HAP-1 (cell line): Measurements from ENCODE around the gene FERMT3.

Experiments
- DNase-seq, 2 experiments: peaks; one replicate each; pipeline ENCODE4 v3.0.0-alpha.2; 2016 to 2020; ENCODE audit warnings: low spot score in 2 of 2
- H3K27me3 ChIP-seq: fragments of 250-450 bp; sonication (Bioruptor Pico); 2 replicates; pipeline ENCODE4 v1.5.1; 2020; ENCODE audit warnings: low read depth, mild to moderate bottlenecking, moderate library complexity
- H3K36me3 ChIP-seq: fragments of 250-450 bp; sonication (Bioruptor Pico); replicated peaks from 2 replicates; pipeline ENCODE4 v1.5.1; 2020; ENCODE audit warnings: mild to moderate bottlenecking
- H3K4me1 ChIP-seq: fragments of 250-450 bp; sonication (Bioruptor Pico); 2 replicates; pipeline ENCODE4 v1.5.1; 2020; ENCODE audit warnings: mild to moderate bottlenecking
- H3K4me3 ChIP-seq: fragments of 250-450 bp; sonication (Bioruptor Pico); 2 replicates; pipeline ENCODE4 v1.5.1; 2020; ENCODE audit warnings: mild to moderate bottlenecking, moderate library complexity
- H3K9me3 ChIP-seq: fragments of 250-450 bp; sonication (Bioruptor Pico); 2 replicates; pipeline ENCODE4 v1.5.1; 2020; ENCODE audit warnings: mild to moderate bottlenecking, moderate library complexity
- in situ Hi-C: fragments of 300-500 bp; cut with MboI; formaldehyde crosslinking; loops from 3 replicates; pipeline ENCODE4 v1.14.3; 2020; ENCODE audit warnings: low sequenced_read_pairs, inconsistent platforms, mixed read lengths

The FERMT3 gene

DNA sequence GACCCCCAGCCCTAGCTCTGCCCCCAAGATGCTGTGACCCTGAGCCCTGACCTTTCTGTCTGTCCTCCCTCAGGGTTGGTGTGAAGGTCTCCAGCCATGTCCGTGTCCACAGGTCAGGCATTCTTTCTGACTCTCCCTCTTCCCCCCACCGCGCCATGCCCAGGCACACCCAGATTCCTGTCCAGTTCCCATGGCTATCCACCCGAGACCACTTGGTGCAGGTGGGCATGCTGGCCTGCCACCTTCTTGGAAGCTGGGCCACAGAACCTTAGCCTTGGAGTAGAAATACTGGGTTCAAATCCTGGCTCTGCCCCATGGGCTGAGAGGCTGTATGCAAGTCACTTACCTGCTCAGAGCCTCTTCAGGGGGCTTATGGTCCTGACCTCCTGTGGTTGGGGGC, 42.5 kb downstream of the FERMT3 start:
- H3K4me3 ChIP-seq: no peak overlapping the region
- H3K4me1 ChIP-seq: peaks cover 12% of the 10 kb centered on the region
- peaks cover 11% of the 10 kb centered on the region for H3K36me3 ChIP-seq
- DNase-seq: no peak
- no peaks in the 10 kb centered on the region for H3K9me3 ChIP-seq
- no peaks in the 10 kb centered on the region for H3K27me3 ChIP-seq
- in situ Hi-C loops: no loop called here

DNA sequence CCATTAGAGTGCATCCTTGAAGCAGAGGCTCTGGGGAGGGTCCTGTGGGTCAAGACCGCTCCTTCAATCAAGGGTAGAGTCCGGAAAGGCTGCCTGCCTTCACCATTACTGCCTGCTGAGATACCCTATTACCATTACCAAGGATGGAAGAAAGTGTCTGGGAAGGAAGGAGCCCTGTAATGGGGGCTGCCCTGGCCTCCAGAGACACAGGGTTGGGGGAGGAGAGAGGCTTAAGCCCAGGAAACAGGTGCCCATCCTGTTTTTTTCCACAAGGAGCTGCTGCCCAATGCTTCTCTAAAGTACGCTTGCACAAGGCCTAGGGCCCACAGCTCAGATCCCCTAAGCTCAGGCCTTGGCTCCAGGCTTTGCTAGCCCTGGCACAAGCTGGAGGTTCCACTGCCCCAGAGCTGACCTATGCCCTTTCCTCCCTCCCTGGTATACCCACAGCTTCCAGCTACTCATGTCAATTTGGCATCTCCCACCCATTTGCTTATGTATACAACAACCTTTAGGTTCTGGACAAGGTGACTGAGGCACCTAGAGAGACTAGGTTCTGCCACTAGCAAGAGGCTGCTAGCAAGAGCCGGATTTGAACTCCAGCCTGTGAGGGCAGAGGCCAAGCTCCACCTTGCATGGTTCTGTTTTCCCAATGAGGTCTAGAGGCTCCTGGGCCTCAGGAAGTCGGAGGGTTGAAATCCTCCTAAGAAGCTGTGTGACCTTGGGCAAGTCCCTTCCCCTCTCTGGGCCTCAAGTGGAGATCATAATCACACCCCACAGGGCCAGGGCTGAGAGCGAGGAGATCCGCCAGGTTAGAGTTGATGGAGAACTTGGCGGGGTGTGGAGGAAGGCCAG, 43.3 kb downstream of the FERMT3 start:
- no peak for DNase-seq
- peaks cover 12% of the 10 kb centered on the region for H3K4me1 ChIP-seq
- peak overlapping the region; percentile 70 for H3K4me3 ChIP-seq
- no peaks in the 10 kb centered on the region for H3K27me3 ChIP-seq
- H3K9me3 ChIP-seq: no peaks in the 10 kb centered on the region
- in situ Hi-C loops: loop anchor here (25.0 kb wide), 1 partner anchor 863 kb away; the partner anchor contains the start of genes FAU, MRPL49, TM7SF2 and ZNHIT2
- H3K36me3 ChIP-seq: peaks cover 10% of the 10 kb centered on the region

GRCh38 chr11:64250415-64251015, 44.0 kb downstream of the FERMT3 start:
- DNase-seq: peak in 1 of 2 experiments; percentile 32
- in situ Hi-C loops: loop anchor here (25.0 kb wide), 1 partner anchor 862 kb away; the partner anchor contains the start of genes FAU, MRPL49, TM7SF2 and ZNHIT2
- peaks cover 12% of the 10 kb centered on the region for H3K4me1 ChIP-seq

GRCh38 chr11:64251016-64251752, 44.7 kb downstream of the FERMT3 start, which contains the start of gene PLCB3:
PLCB3 (plus strand) TSS chr11:64251530; CDS start chr11:64251650, 120 bp downstream.
- Histone ChIP-seq H3K4me3 (peak within 1 kb of the TSS; percentile 70), H3K36me3 (peaks cover 15% of the 10 kb centered on the region), H3K9me3 (no peaks in the 10 kb centered on the region), H3K4me1 (peaks cover 12% of the 10 kb centered on the region), H3K27me3 (no peaks in the 10 kb centered on the region)
- in situ Hi-C loops: loop anchor here (25.0 kb wide), 1 partner anchor 861 kb away; the partner anchor contains the start of genes FAU, MRPL49, TM7SF2 and ZNHIT2
- DNase-seq: peak; percentile 33 to 69

More at GRCh38 chr11:64250415-64251015, 44.0 kb downstream of the FERMT3 start:
- peaks cover 9% of the 10 kb centered on the region for H3K36me3 ChIP-seq
- no peaks in the 10 kb centered on the region for H3K9me3 ChIP-seq
- H3K27me3 ChIP-seq: no peaks in the 10 kb centered on the region
- peak overlapping the region; percentile 70 for H3K4me3 ChIP-seq

DNA sequence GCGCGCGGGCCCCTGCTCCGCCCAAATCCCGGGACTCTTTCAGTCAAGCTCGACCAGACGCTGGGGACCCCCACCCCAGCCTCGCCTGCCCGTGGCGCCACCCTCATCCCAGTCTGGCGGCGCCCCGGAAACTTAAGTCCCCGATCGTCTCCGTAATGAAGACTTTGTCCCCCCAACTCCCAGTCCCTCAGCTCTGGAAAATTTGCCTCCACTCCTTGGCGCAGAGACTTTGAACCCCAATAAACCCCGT, 45.2 kb downstream of the FERMT3 start:
- no peaks in the 10 kb centered on the region for H3K27me3 ChIP-seq
- H3K9me3 ChIP-seq: no peaks in the 10 kb centered on the region
- peaks cover 12% of the 10 kb centered on the region for H3K4me1 ChIP-seq
- in situ Hi-C loops: loop anchor here (25.0 kb wide), 1 partner anchor 861 kb away; the partner anchor contains the start of genes FAU, MRPL49, TM7SF2 and ZNHIT2
- H3K4me3 ChIP-seq: peak overlapping the region; percentile 70
- peaks cover 20% of the 10 kb centered on the region for H3K36me3 ChIP-seq
- DNase-seq: no peak

GRCh38 chr11:64252003-64252872, 45.7 kb downstream of the FERMT3 start:
- in situ Hi-C loops: loop anchor here (25.0 kb wide), 1 partner anchor 860 kb away; the partner anchor contains the start of genes FAU, MRPL49, TM7SF2 and ZNHIT2
- Histone ChIP-seq H3K4me1 (peaks cover 12% of the 10 kb centered on the region), H3K4me3 (peak overlapping the region; percentile 70), H3K36me3 (peaks cover 22% of the 10 kb centered on the region), H3K9me3 (no peaks in the 10 kb centered on the region), H3K27me3 (no peaks in the 10 kb centered on the region)
- peak in 1 of 2 experiments; percentile 75 for DNase-seq

DNA sequence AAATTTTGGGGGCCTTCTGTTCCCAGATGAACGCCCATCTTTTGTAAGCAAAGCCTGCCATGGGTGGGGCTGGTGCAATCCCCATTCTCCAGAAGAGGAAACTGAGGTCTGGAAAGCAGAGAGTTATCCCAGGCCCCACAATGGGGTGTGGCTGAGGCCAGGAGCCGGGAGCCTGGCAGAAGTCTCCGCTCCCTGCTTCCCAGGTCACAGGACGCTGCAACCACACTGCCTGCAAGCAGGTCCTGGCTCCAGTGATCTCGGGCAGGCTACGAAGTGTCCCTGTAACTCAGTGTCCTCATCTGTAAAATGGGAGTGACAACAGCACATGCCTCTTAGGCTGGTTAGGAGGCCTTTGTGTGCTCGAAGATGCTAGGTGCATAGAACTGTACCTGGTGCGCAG, 46.5 kb downstream of the FERMT3 start:
- Histone ChIP-seq H3K27me3 (no peaks in the 10 kb centered on the region), H3K36me3 (peaks cover 26% of the 10 kb centered on the region), H3K4me3 (no peak overlapping the region), H3K4me1 (peaks cover 7% of the 10 kb centered on the region), H3K9me3 (no peaks in the 10 kb centered on the region)
- in situ Hi-C loops: loop anchor here (25.0 kb wide), 1 partner anchor 859 kb away; the partner anchor contains the start of genes FAU, MRPL49, TM7SF2 and ZNHIT2
- no peak for DNase-seq

DNA sequence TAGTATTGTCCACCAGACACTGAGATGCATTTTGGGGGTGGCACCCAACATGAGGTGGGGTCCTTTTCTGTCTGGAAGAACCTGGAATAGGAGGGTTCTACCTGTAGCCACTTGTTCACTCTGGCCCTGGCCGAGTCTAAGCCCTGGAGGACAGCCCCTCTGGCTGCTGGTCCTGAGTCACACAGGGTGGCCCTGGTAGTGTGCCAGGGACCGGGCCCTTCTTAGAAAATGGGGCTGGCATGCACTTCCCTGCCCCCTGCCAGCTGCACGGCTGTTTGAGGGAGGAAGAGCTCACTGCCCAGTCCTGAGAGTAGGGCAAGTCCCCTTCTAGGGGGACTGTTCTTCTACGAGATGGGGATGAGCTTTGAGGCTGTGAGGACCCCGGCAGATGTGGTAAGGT, 47.0 kb downstream of the FERMT3 start:
- no peak overlapping the region for H3K4me3 ChIP-seq
- H3K4me1 ChIP-seq: peaks cover 7% of the 10 kb centered on the region
- no peak for DNase-seq
- H3K36me3 ChIP-seq: peaks cover 30% of the 10 kb centered on the region
- in situ Hi-C loops: loop anchor here (25.0 kb wide), 1 partner anchor 859 kb away; the partner anchor contains the start of genes FAU, MRPL49, TM7SF2 and ZNHIT2
- H3K27me3 ChIP-seq: no peaks in the 10 kb centered on the region
- no peaks in the 10 kb centered on the region for H3K9me3 ChIP-seq

GRCh38 chr11:64254326-64254725, 47.8 kb downstream of the FERMT3 start:
- no peak for DNase-seq
- no peaks in the 10 kb centered on the region for H3K27me3 ChIP-seq
- H3K4me3 ChIP-seq: no peak overlapping the region
- in situ Hi-C loops: loop anchor here (25.0 kb wide), 1 partner anchor 858 kb away; the partner anchor contains the start of genes FAU, MRPL49, TM7SF2 and ZNHIT2
- H3K4me1 ChIP-seq: peaks cover 7% of the 10 kb centered on the region
- H3K36me3 ChIP-seq: peaks cover 39% of the 10 kb centered on the region
- H3K9me3 ChIP-seq: no peaks in the 10 kb centered on the region

GRCh38 chr11:64255135-64256128, 48.9 kb downstream of the FERMT3 start:
- DNase-seq: no peak
- Histone ChIP-seq H3K36me3 (peaks cover 50% of the 10 kb centered on the region), H3K9me3 (no peaks in the 10 kb centered on the region), H3K4me3 (no peak overlapping the region), H3K27me3 (no peaks in the 10 kb centered on the region), H3K4me1 (peaks cover 6% of the 10 kb centered on the region)
- in situ Hi-C loops: loop anchor here (25.0 kb wide), 1 partner anchor 857 kb away; the partner anchor contains the start of genes FAU, MRPL49, TM7SF2 and ZNHIT2

DNA sequence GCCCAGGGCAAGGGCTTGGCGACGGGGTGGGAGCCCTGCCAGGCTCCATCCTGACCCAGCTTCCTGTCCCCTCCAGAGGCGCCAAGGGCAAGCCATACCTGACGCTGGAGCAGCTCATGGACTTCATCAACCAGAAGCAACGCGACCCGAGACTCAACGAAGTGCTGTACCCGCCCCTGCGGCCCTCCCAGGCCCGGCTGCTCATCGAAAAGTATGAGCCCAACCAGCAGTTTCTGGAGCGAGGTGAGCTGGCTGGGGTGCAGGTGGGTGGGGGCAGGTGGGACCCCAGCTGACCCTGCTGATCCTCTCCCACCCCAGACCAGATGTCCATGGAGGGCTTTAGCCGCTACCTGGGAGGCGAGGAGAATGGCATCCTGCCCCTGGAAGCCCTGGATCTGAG, 49.8 kb downstream of the FERMT3 start:
- Histone ChIP-seq H3K36me3 (peaks cover 54% of the 10 kb centered on the region), H3K4me1 (no peaks in the 10 kb centered on the region)
- in situ Hi-C loops: loop anchor here (25.0 kb wide), 1 partner anchor 856 kb away; the partner anchor contains the start of genes FAU, MRPL49, TM7SF2 and ZNHIT2

More for the DNA sequence above, 49.8 kb downstream of the FERMT3 start:
- Histone ChIP-seq H3K9me3 (no peaks in the 10 kb centered on the region), H3K4me3 (no peak overlapping the region), H3K27me3 (no peaks in the 10 kb centered on the region)
- no peak for DNase-seq
